ENCODE measurements around the gene LRRC10.

Gene LRRC10

DNA sequence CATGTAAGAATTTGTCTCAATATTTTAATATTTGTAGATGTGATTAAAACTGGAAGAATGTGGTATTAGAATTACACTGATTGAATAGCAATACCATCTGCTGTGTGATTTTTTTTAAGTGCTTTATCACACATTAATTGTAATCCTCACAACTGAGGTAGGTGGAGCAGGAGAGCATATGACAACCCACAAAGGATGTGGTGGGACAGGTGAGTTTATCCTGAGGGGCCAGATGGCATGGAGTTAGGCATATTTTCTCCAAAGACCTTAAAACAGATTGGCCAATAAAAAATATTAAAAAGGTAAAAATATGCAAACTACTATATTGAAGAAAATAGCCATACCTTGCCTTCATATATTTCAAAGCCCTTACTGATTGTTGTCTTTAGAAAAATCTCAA, 7.8 kb downstream of the LRRC10 start:
- no peak overlapping the region for H3K4me3 ChIP-seq
- DNase-seq (ENCODE audit: low spot score): no peak
- no peak overlapping the region for H3K27ac ChIP-seq
- TF ChIP-seq, protein P1, sequence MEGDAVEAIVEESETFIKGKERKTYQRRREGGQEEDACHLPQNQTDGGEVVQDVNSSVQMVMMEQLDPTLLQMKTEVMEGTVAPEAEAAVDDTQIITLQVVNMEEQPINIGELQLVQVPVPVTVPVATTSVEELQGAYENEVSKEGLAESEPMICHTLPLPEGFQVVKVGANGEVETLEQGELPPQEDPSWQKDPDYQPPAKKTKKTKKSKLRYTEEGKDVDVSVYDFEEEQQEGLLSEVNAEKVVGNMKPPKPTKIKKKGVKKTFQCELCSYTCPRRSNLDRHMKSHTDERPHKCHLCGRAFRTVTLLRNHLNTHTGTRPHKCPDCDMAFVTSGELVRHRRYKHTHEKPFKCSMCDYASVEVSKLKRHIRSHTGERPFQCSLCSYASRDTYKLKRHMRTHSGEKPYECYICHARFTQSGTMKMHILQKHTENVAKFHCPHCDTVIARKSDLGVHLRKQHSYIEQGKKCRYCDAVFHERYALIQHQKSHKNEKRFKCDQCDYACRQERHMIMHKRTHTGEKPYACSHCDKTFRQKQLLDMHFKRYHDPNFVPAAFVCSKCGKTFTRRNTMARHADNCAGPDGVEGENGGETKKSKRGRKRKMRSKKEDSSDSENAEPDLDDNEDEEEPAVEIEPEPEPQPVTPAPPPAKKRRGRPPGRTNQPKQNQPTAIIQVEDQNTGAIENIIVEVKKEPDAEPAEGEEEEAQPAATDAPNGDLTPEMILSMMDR (IDR thresholded peaks at IDR 0.05): no peak

DNA sequence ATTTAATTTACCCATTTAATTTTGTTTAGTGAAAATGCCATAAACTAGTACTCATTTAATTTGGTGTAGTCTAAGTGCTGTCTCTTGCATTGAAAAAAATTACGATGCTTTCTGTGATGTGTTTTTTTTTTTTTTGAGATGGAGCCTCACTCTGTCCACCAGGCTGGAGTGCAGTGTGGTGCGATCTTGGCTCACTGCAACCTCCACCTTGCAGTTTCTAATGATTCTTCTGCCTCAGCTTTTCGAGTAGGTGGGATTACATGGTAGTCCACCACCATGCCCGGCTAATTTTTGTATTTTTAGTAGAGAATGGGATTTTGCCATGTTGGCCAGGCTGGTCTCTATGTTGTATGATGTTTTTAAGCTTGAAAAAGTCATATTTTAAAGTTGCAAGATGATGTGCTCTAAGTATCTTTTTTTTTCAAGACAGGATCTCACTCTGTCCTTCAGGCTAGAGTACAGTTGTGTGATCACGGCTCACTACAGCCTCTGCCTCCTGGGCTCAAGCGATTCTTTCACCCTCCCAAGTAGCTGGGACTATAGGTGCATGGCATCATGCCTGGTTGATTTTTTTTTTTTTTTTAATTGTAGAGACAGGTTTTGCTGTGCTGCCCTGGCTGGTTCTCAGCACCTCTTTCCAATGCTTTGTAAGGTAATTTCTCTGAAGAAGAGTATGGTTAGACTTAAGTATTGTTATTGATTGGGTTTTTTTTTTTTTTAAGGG, 8.6 kb downstream of the LRRC10 start:
- TF ChIP-seq, protein P1 (IDR thresholded peaks at IDR 0.05): no peak
- no peak overlapping the region for H3K4me3 ChIP-seq
- no peak overlapping the region for H3K27ac ChIP-seq
- no peak for DNase-seq (ENCODE audit: low spot score)

DNA sequence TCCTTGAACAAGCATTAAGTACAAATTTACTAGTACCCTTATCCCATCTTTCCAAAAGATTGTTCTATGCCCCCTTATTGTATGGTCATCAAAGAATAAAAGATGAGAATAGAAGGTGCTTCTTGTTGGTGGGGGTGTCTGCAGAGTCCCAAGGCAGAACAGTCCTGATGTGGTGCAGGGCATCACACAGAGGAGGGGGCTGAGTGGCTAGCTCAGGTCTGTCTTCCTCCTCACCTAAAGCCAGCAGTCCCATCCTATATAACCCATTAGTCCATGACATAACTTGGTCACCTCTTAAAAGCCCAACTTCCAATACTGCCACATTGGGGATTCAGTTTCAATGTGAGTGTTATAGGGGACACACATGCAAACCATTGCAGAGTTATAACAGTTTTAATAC, 9.9 kb downstream of the LRRC10 start:
- TF ChIP-seq, protein P1 (IDR thresholded peaks at IDR 0.05): no peak
- DNase-seq (ENCODE audit: low spot score): no peak
- no peak overlapping the region for H3K4me3 ChIP-seq
- H3K27ac ChIP-seq: no peak overlapping the region

DNA sequence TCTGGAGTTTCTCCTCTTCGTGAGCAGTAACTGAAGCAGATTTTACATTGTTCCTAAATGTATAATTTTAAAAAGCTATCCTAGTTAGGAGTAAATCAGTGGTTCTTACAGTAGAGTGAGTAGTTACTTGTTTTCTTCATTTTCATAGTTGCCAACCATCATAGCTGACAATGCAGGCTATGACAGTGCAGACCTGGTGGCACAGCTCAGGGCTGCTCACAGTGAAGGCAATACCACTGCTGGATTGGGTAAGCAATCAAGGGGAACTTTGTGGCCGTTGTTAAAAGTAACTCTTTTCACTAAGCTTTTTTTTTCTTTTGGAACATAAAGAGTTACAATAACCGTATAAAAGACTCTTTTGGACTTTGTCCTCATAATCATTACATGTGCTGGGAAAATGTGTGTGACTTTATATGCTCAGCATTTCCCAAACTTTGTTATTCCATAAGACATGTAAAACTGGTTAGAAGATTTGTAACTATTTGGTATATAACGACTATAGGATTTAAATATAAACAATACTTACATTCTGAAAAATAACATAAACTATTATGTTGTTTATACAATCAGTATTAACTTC, 12.4 kb downstream of the LRRC10 start:
- DNase-seq (ENCODE audit: low spot score): no peak
- no peak overlapping the region for H3K27ac ChIP-seq
- TF ChIP-seq, protein P1 (IDR thresholded peaks at IDR 0.05): no peak

DNA sequence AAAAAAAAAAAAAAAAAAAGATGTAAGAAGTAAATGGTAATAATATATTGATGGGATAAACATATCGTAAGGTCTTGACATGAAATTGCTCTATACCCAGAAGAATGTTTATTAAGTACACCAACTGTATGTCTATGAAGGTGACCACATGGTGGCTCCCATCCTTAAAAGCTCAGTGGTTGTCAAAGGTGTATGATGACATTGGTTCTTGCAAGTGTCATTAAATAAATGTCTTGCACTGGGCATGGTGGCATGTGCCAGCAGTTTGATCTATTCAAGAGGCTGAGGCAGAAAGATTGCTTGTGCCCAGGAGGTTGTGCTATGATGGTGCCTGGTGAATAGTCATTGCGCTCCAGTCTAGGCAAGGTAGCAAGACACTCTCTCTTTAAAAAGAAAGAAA, 15.0 kb downstream of the LRRC10 start:
- DNase-seq (ENCODE audit: low spot score): no peak
- Histone ChIP-seq H3K27ac (no peak overlapping the region), H3K4me3 (no peak overlapping the region)
- TF ChIP-seq, protein P1 (IDR thresholded peaks at IDR 0.05): no peak

More for the DNA sequence above, 12.4 kb downstream of the LRRC10 start:
- H3K4me3 ChIP-seq: no peak overlapping the region

DNA sequence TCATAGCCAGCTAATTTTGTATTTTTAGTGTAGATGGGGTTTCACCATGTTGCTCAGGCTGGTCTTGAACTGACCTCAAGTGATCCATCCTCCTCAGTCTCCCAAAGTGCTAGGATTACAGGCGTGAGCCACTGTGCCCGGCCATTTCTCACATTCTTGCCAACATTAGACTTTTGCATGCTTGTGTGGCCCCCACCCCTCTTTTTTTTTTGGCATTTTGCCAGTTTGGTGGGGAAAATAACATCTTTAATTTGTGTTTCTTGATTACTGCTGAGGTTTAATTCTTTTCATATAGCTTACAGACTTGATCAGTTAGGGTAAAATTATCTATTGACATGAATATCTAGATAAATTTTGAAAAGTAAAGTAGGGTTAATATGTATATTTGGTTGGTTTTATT, 21.6 kb downstream of the LRRC10 start:
- H3K27ac ChIP-seq: no peak overlapping the region
- no peak overlapping the region for H3K4me3 ChIP-seq
- no peak for DNase-seq (ENCODE audit: low spot score)
- TF ChIP-seq, protein P1 (IDR thresholded peaks at IDR 0.05): no peak

DNA sequence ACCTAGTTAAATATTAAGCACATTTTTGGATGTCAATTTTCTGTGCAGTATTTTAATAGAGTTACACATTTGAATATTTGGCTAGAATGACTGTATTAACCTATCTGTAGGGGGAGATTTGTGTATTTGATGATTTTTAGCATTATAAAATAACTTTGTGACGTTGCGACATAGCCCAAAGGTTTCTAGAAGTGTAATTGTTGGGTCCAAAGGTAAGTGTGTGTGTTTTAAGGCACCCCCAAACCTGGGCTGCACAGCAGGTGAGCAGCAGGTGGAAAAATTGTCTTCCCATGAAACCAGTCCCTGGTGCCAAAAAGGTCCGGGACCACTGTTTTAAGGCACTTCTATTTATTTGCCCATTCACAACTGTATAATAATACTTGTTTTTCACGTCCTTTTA, 22.2 kb downstream of the LRRC10 start:
- no peak overlapping the region for H3K4me3 ChIP-seq
- TF ChIP-seq, protein P1 (IDR thresholded peaks at IDR 0.05): no peak
- DNase-seq (ENCODE audit: low spot score): no peak

More for the DNA sequence above, 22.2 kb downstream of the LRRC10 start:
- H3K27ac ChIP-seq: no peak overlapping the region
